H1 (cell line): ENCODE data around the gene C19orf25.

ENCODE experiments used
- CTCF ChIP-seq, 3 experiments: IDR thresholded peaks; 1 replicate in 2 of 3; 2 replicates in 1 of 3; pipeline versions ENCODE4 v1.5.1 to v1.6.1; 2011; ENCODE audit warnings: low read length in 3 of 3, mild to moderate bottlenecking in 3 of 3, inconsistent platforms in 2 of 3, low read depth in 1 of 3, moderate library complexity in 1 of 3; ENCODE audit not compliant: insufficient read depth in 1 of 3; ENCODE audit errors: control extremely low read depth in 1 of 3
- EGR1 ChIP-seq: IDR thresholded peaks from 2 replicates; pipeline ENCODE4 v1.6.1; 2011; ENCODE audit warnings: low read depth, low read length, borderline replicate concordance
- EP300 ChIP-seq, 2 experiments: IDR thresholded peaks; 1 replicate in 1 of 2; 2 replicates in 1 of 2; pipeline ENCODE4 v1.6.1; 2011 to 2012; ENCODE audit warnings: low read depth in 2 of 2, low read length in 2 of 2, mild to moderate bottlenecking in 2 of 2, borderline replicate concordance in 1 of 2, inconsistent platforms in 1 of 2, moderate library complexity in 1 of 2
- EZH2 ChIP-seq: fragments of 200-600 bp; sonication (generic); IDR thresholded peaks from 2 replicates; pipeline ENCODE4 v1.7.1; 2012; ENCODE audit warnings: low read depth, mild to moderate bottlenecking, moderate library complexity, low read length, inconsistent platforms; ENCODE audit not compliant: severe bottlenecking
- POLR2A ChIP-seq, 2 experiments: IDR thresholded peaks; 1 replicate in 1 of 2; 2 replicates in 1 of 2; pipeline ENCODE4 v1.6.1; 2011; ENCODE audit warnings: low read depth in 2 of 2, low read length in 2 of 2, mild to moderate bottlenecking in 2 of 2; ENCODE audit errors: control extremely low read depth in 1 of 2
- POLR2AphosphoS5 ChIP-seq: IDR thresholded peaks from 2 replicates; pipeline ENCODE4 v1.6.1; 2011; ENCODE audit warnings: low read depth, low read length
- SP1 ChIP-seq: IDR thresholded peaks from 2 replicates; pipeline ENCODE4 v1.6.1; 2011; ENCODE audit warnings: low read depth, low read length
- TAF1 ChIP-seq: IDR thresholded peaks from 2 replicates; pipeline ENCODE4 v1.6.1; 2011; ENCODE audit warnings: mild to moderate bottlenecking, low read depth, low read length
- TF ChIP-seq, protein P1 (sequence below): IDR thresholded peaks from 2 replicates; pipeline ENCODE4 v1.6.1; 2012; ENCODE audit warnings: inconsistent platforms

- no peak for TF ChIP-seq CTCF (IDR thresholded peaks at IDR 0.05; ENCODE audit: control extremely low read depth in 1 of 3, insufficient read depth in 1 of 3, low read depth in 1 of 3, low read length in 3 of 3)
- TF ChIP-seq, protein P1, sequence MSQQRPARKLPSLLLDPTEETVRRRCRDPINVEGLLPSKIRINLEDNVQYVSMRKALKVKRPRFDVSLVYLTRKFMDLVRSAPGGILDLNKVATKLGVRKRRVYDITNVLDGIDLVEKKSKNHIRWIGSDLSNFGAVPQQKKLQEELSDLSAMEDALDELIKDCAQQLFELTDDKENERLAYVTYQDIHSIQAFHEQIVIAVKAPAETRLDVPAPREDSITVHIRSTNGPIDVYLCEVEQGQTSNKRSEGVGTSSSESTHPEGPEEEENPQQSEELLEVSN, result no peak
- TF ChIP-seq POLR2A (IDR thresholded peaks at IDR 0.05; ENCODE audit: control extremely low read depth in 1 of 2, low read depth in 2 of 2, low read length in 2 of 2), result no peak
- no peak for TF ChIP-seq EGR1
- no peak for TF ChIP-seq POLR2AphosphoS5
- no peak for TF ChIP-seq TAF1
- no peak for TF ChIP-seq EZH2
- TF ChIP-seq EP300 (IDR thresholded peaks at IDR 0.05; ENCODE audit: borderline replicate concordance in 1 of 2, low read depth in 2 of 2, low read length in 2 of 2), result no peak
- no peak for TF ChIP-seq SP1
These were observed 47.2 kb upstream of the C19orf25 start for GRCh38 chr19:1526066-1526778.
